Body of pancreas (tissue), 4 donors: ENCODE measurements around the gene RPP30.

Source experiments
- POLR2A ChIP-seq, 3 donors: fragments of 450-650 bp; IDR thresholded peaks; one replicate each; pipeline ENCODE4 v1.6.1; 2016; ENCODE audit warnings: antibody characterized with exemption in 3 of 3, mild to moderate bottlenecking in 2 of 3
- TF ChIP-seq, protein P1 (sequence below), 7 experiments: fragments of 450-650 bp in 4 of 7; fragments of 200-600 bp in 3 of 7; sonication (generic) in 3 of 7; IDR thresholded peaks; one replicate each; pipeline ENCODE4 v1.5.1; 2016 to 2019; ENCODE audit warnings: antibody characterized with exemption in 7 of 7

DNA sequence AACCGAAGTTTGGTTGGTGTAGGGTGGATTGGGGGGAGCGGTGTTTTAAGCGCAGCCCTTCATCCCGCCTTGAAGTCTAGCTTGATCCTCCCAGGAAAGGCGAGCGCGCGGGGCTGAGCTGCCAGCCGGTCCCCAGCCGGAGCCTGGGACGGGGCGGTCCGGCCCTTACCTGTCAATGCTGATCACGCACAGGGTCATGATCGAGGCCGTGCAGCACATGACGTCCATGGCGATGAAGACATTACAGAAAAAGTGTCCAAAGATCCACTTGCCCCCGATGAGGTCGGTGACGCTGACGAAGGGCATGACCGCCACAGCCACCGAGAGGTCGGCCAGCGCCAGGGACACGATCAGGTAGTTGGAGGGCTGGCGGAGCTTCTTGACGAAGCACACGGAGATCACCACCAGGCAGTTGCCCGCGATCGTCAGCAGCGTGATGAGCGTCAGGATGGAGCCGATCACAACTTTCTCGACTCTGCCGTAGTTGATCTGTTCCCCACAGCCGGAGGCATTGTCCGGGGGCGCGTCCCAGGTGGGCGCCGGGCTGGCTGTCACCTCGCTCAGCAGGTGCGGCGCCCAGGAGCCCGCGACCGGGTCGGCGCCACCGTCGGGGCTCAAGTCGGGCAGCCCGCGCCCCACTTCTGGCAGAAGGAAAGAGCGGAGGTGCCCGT lies 14.7 kb upstream of the RPP30 start:
- TF ChIP-seq, protein P1, sequence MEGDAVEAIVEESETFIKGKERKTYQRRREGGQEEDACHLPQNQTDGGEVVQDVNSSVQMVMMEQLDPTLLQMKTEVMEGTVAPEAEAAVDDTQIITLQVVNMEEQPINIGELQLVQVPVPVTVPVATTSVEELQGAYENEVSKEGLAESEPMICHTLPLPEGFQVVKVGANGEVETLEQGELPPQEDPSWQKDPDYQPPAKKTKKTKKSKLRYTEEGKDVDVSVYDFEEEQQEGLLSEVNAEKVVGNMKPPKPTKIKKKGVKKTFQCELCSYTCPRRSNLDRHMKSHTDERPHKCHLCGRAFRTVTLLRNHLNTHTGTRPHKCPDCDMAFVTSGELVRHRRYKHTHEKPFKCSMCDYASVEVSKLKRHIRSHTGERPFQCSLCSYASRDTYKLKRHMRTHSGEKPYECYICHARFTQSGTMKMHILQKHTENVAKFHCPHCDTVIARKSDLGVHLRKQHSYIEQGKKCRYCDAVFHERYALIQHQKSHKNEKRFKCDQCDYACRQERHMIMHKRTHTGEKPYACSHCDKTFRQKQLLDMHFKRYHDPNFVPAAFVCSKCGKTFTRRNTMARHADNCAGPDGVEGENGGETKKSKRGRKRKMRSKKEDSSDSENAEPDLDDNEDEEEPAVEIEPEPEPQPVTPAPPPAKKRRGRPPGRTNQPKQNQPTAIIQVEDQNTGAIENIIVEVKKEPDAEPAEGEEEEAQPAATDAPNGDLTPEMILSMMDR (IDR thresholded peaks at IDR 0.05) = no peak
- no peak for TF ChIP-seq POLR2A (IDR thresholded peaks at IDR 0.05)
